PC-3 (cell line): ENCODE results near the gene LMBR1L.

Experiments used
- CTCF ChIP-seq: fragments of 300-600 bp; sonication (generic); conservative IDR thresholded peaks from 2 replicates; pipeline ENCODE4 v1.5.1; 2017; ENCODE audit warnings: antibody characterized with exemption, low read depth, mild to moderate bottlenecking, low read length
- EZH2 ChIP-seq: fragments of 300-600 bp; sonication (generic); IDR thresholded peaks from one replicate; pipeline ENCODE4 v1.6.1; 2017; ENCODE audit warnings: antibody characterized with exemption, mild to moderate bottlenecking, low read length; ENCODE audit not compliant: unreplicated experiment

GRCh38 chr12:49137476-49137875, 26.8 kb upstream of the LMBR1L start:
- TF ChIP-seq CTCF (no peak), EZH2 (no peak)
